Stimulated activated CD4-positive, alpha-beta T cell treated with anti-CD3 and anti-CD28 coated beads, Interleukin-12 subunit alpha, Interleukin-12 subunit beta, amount 100 ng/mL, for 24 hours (primary cell): Measurements from ENCODE around the gene RBM3.
A peak's percentile ranks its signal among the peaks of the same experiment; 100 is the strongest.
"Not testable (repeated sequence)": the region's sequence is repeated elsewhere in the genome, so short reads cannot be mapped to it uniquely, and the experiment has no call there.

Source experiments
- DNase-seq, 2 experiments: peaks; one replicate each; pipeline ENCODE4 v3.0.0-alpha.2; 2020; ENCODE audit warnings: low read depth in 2 of 2

RBM3 gene

GRCh38 chrX:48574270-48575266 is at the start of gene RBM3:
Gene RBM3 (plus strand): TSS chrX:48574484. CDS start chrX:48575181, 697 bp downstream.
- peak; percentile 73 to 81 for DNase-seq

DNA sequence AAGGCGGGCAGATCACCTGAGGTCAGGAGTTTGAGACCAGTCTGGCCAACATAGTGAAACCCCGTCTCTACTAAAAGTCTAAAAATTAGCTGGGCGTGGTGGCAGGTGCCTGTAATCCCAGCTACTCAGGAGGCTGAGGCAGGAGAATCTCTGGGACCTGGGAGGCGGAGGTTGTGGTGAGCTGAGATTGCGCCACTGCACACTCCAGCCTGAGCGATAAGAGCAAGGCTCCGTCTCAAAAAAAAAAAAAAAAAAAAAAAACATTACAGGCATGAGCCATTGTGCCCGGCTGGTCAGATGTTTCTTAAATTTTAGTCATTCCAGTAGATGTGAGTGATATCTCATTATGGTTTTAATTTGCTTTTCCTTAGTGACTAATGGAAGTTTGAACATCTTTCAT is 48.4 kb upstream of the RBM3 start:
- not testable (repeated sequence) for DNase-seq

- DNase-seq: no peak
Observed at GRCh38 chrX:48530736-48531135, 43.5 kb upstream of the RBM3 start.

- no peak for DNase-seq
Observed at GRCh38 chrX:48531358-48531959, 42.8 kb upstream of the RBM3 start.

- DNase-seq: no peak
Observed at GRCh38 chrX:48532161-48532560, 42.1 kb upstream of the RBM3 start.

GRCh38 chrX:48533165-48533564 is 41.1 kb upstream of the RBM3 start:
- DNase-seq: no peak

DNA sequence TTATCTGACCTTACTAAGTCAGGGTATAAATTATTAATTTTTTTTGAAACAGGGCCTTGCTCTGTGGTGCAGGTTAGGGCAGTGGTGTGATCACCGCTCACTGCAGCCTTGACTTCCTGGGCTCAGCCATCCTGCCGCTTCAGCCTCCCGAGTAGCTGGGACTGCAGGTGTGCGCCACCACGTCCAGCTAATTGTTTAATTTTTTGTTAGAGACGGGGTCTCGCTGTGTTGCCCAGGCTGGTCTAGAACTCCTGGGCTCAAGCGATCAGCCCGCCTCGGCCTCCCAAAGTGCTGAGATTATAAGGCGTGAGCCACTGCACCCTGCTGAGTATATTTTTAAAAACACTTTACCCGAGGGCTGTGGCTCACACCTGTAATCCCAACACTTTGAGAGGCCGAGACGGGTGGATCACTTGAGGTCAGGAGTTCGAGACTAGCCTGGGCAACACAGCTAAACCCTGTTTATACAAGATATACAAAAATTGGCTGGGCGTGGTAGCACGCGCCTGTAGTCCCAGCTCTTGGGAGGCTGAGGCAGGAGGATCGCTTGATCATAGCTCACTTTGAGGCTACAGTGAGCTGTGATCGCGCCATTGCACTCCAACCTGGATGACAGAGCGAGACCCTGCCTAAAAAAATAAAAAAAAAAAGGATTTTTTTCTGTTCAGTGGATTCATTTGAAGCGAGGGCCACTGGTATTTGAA is 35.5 kb upstream of the RBM3 start:
- DNase-seq: no peak

GRCh38 chrX:48539345-48540027 is 34.8 kb upstream of the RBM3 start, which contains the start of gene TBC1D25:
Gene TBC1D25 (plus strand): TSS chrX:48539714. CDS start chrX:48539798, 84 bp downstream.
- DNase-seq: peak; percentile 89 to 94

GRCh38 chrX:48540028-48540375 is 34.3 kb upstream of the RBM3 start:
- DNase-seq: peak; percentile 28 to 39

GRCh38 chrX:48540480-48540879 is 33.8 kb upstream of the RBM3 start:
- DNase-seq: no peak

DNA sequence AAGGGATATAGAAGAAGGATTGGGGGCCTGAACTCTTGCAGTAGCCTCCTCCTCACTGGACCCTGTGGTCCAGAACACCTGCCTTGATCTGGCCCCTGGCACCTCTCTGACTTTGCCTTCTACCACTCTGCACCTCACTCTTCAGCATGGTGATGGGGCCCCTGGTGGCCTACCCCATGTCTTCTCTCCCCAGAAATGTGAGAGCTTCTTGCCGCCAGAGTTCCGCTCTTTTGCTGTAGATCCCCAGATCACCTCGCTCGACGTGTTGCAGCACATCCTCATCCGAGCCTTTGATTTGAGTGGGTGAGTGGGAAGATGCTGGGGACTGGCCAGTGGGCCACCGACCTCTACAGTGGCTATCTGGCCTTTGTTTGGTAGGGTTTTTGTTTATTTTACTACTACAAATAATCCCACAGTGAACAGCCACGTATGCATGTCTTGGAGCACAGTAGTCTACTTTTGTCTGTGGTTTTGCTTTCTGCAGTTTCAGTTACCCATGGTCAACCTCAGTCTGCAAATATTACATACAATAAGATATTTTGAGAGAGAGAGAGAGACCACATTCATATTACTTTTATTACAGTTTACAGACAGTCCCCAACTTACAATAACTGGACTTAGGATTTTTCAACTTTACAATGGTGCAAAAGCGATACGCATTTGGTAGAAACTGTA is 33.0 kb upstream of the RBM3 start:
- DNase-seq: no peak

GRCh38 chrX:48548871-48549270 is 25.4 kb upstream of the RBM3 start:
- no peak for DNase-seq

DNA sequence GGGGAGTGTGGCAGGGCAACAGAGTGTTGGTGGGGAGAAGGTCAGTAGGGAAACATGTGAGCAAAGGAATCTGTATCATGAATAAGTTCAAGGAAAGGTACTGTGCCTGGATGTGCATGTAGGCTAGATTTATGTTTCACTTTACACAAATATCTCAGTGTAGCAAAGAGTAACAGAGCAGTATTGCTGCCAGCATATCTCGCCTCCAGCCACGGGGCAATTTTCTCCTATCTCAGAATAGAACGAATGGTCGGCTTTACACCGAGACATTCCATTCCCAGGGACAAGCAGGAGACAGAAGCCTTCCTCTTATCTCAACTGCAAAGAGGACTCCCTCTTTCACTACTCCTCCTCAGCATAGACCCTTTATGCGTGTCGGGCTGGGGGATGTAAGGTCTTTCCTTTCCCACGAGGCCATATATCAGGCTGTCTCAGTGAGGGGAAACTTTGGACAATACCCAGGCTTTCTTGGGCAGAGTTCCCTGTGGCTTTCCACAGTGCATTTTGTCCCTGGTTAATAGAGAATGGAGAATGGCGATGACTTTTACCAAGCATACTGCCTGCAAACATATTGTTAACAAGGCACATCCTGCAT is 18.5 kb upstream of the RBM3 start:
- DNase-seq: not testable (repeated sequence)

DNA sequence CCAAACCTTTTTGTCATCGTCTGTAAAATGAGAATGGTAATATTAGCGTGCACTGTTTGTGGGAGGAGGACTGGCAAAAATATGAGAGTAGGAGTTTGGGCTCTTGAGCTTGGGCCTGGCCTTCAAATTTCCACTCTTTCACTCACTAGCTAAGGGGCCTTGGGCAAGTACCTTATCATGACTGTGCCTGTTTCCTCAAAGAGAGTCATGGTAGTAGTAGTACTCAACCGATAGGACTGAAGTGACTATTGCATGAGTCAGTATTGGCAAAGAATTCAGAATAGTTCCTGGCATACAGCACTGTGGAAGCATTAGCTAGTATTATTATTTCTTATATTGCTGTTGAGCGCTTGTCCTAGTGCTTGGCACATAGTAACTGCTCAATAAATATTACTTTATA is 16.0 kb upstream of the RBM3 start:
- no peak for DNase-seq

DNA sequence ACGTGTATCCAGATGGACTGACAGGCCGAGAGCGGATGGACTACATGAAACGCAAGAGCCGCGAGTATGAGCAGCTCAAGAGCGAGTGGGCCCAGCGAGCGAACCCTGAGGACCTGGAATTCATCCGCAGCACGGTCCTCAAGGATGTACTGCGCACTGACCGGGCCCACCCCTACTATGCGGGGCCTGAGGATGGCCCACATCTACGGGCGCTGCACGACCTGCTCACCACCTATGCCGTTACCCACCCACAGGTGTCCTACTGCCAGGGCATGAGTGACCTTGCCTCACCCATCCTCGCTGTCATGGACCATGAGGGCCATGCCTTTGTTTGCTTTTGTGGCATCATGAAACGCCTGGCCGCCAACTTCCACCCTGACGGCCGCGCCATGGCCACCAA is 14.6 kb upstream of the RBM3 start:
- DNase-seq: no peak

GRCh38 chrX:48560056-48560455 is 14.2 kb upstream of the RBM3 start:
- no peak for DNase-seq

DNA sequence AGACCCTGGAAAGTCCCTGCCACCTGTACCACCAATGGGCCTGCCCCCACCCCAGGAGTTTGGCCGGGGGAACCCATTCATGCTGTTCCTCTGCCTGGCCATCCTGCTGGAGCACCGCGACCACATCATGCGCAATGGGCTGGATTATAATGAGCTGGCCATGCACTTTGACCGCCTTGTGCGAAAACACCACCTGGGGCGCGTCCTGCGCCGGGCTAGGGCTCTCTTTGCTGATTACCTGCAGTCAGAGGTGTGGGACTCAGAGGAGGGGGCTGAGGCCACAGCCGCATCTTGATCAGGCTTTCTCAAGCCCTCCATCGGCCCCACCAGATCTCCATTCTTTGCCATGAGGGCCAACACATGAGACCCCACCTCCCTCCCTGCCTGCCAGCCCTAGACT is 13.6 kb upstream of the RBM3 start:
- no peak for DNase-seq

GRCh38 chrX:48569958-48570357 is 4.3 kb upstream of the RBM3 start:
- DNase-seq: no peak

DNA sequence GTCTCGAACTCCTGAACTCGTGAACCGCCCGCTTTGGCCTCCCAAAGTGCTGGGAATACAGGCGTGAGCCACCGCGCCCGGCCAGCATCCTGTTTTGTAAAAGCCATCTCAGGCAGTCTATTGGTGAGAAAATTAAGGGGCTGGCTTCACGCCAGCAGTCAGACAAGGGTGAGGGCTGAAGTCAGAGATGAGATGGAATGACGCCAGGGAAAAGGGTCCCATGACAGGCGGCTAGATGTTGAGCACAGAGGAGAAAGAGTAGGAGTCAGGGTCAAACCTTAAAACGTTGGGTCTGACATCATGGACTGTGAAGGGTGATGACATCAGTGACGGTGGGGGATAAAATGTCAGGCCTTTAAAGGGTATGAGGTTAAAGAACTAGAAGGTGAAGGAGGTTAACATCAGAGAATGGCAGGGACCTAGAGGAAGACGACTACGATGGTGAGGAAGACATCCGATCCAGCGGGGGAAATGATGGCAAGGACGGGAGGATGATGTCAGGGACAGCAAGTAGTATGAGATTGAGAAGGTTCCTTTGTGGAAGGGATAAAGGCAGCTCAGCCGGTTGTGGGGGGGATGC is 504 bp upstream of the RBM3 start:
- DNase-seq: no peak

DNA sequence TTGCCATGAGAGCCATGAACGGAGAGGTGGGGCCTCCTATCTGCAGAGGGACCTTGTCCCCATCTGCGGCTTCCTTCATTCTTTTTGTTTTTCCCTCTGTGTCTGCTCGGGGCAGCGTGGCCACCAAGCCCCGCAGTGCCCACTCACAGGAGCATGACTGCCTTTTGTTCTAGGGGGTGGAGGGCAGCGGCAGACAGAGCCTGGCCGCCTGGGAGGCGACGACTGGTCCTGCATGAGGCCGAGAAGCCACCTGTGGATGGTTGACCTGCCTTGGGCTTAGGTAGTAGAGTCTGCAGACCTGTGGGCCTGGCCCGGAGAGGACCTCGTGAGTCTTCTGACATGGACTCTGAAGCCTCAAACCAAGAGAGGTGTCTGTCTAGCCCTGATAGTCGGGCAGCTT is 1.4 kb downstream of the RBM3 start:
- no peak for DNase-seq

GRCh38 chrX:48576108-48576507 is 1.8 kb downstream of the RBM3 start:
- DNase-seq: no peak
